Dermis microvascular lymphatic vessel endothelial cell (primary cell): ENCODE results near the gene PROCA1. TPM values are rescaled to one million over a fixed set of nuclear protein-coding genes. Genes with fewer than 3 reads are reported as not detected.
"Not testable (repeated sequence)": the region's sequence is repeated elsewhere in the genome, so short reads cannot be mapped to it uniquely, and the experiment has no call there.

ENCODE experiments used
- DNase-seq, 2 donors: peaks; one replicate each; pipeline versions ENCODE4 v3.0.0 to v3.0.0-alpha.2; 2010; ENCODE audit warnings: low read depth in 2 of 2
- total RNA-seq: library from RNA; depleted of rRNA; stranded (reverse); fragments of >200 nt; gene quantifications from 2 replicates; pipeline ENCODE4 v1.2.1, GENCODE V29; 2014

The PROCA1 gene
- total RNA-seq, 1 donor from 2014 or later, result 0.26 TPM

DNA sequence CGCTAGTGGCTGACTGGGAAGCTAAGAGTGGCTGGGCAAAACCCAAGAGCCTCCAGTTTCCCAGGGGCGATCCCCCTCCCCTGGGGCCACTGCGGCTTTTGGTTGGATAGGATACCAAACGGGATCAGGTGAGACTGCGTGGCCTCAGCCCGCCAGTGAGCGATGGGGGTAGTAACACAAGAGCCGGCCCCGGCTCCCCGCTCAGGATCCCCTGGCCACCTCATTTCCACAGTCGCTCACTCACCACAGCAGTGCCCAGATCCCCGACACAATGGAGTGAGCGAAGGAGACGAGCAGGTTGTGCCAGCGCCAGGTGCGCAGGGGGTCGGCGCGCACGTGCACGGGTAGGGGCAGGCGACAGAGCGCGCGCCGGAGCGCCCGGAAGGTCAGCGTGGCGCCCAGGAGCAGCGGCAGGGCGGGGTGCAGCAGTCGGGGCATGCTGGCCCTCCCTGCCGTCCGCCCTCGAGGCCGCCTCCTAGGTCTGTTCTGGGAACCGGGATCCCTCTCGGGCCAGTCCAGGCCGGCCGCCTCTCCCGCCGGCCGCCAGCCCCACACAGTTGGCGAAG lies 14.1 kb upstream of the PROCA1 start:
- DNase-seq, result peak in 1 of 2 donors; percentile 52

DNA sequence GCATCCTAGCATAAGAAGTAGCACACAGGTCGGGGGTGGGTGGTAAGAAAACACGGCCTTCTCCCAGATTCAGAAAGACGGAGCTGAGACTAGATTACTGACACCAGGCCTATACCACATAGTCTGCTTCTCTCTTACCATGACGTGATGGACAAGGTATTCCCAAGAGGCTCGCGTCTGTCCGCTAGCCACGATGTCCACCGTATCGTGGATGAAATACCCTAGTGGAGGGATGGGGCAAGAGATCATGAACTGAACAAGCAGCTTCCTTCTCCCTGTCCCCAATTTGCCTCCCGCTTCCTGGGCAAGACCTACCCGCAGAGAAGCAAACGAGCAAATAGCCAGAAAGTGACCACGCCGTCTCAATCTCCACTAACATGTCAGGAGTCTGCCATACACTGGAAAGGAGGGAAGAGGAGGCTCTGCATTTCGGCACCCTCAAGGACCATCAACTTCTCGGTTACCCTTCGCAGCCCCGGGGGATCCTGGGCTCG lies 13.5 kb upstream of the PROCA1 start:
- DNase-seq, result peak in 1 of 2 donors; percentile 24

DNA sequence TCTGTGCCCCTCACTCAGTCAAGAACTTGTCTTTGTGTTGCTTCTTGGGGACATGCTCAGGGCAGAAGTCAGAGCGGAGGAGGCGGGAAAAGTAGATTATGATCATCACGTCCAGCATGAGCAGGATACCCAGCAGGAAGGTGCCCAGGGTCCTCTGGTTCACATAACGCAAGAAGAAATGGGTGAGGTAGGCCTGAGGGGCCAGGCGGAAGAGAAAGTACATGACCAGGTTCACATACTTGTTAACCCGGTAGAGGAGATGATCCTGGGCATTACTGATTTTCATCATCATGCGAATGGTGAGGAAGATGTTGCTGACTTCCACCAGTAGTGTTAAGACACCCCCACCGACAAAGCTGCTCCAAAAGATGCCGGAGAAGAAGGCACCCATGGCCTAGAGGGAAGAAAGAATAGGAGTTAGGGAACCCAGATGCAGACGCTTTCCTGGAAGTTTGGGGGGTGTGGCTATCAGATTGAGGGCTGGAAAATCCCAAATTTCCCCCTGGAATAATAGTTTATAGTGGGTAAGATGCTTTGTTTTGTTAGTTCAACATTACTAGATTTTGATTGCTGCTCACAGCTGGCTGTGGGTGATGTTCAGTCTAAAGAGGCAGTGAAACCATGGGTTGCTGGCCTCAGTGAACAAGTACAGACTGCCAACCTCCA lies 12.9 kb upstream of the PROCA1 start:
- no peak for DNase-seq

DNA sequence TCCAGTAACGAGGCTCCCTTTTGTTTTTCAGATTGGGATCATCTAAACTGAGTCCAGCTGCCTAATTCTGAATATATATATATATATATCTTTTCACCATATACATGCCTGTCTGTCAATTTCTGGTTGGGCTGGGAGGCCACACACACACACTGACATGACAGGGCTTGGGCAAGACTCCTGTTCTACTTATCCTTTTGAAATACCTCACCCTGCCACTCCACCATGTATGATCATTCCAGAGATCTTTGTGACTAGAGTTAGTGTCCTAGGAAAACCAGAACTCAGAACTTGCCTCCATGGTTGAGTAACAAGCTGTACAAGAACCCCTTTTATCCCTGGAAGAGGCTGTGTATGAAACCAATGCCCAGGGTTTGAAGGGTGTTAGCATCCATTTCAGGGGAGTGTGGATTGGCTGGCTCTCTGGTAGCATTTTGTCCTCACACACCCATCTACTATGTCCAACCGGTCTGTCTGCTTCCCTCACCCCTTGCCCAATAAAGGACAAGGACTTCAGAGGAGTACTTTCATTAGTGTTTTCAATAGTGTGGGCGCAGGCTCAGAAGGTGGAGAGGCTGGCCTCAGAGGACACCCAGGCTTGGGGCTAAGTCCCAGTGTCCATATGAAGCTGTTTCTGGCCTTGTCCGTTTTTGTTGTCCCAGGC lies 12.3 kb upstream of the PROCA1 start:
- not testable (repeated sequence) for DNase-seq

DNA sequence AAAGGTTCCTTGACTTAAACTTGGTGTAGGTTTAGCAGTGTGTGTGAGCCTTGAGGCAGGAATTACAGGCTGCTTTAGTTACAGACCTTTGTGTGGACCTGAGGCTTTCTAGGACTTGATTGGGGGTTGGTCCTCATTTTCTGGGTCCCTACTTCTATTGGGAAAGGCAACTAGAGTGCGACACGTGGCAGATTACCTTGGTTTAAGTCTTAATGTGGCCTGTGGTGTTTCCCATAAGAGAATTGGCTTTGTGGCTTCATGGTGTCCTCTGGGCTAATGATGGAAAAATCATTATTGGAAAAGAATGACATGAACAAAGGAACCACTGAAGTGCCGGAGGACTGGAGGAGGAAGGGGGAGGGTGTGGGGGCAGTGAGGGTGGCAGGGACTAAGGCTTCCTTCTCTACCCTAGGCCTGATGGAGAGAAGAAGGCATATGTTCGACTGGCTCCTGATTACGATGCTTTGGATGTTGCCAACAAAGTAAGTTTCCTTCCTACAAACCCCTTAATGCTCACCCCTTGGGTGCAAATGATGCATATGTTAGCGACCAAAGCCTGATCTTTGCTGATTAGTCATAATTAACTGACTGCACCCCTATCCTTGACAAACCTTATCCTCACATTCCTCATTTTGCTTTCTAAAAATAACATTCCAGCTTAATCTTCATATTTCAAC lies 11.6 kb upstream of the PROCA1 start:
- no peak for DNase-seq

DNA sequence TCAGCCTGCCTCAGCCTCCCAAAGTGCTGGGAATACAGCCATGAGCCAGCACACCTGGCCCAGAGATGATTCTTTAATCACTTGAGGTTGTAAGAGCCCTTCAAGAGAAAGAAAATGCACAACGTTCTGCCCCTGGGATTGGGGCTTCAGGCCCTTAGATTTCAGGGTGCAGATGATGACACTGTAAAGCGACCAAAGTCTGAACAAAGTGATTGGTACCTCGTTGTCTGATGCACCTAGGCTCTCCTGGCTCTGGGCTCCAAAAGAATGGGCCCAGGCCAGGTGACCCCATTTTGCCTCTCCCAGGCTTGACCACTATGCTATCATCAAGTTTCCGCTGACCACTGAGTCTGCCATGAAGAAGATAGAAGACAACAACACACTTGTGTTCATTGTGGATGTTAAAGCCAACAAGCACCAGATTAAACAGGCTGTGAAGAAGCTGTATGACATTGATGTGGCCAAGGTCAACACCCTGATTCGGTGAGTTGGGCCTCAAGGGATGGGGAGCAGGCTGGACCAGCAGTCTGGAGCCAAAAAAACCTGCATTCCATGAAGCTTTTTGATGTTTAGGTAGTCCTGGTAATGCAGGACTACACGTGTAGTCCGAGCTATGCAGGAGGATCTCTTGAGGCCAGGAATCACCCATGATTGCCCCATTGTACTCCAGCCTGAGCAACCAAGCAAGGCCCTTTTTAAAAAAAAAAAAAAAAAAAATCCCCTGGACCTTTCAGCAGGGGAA lies 10.9 kb upstream of the PROCA1 start:
- no peak for DNase-seq

DNA sequence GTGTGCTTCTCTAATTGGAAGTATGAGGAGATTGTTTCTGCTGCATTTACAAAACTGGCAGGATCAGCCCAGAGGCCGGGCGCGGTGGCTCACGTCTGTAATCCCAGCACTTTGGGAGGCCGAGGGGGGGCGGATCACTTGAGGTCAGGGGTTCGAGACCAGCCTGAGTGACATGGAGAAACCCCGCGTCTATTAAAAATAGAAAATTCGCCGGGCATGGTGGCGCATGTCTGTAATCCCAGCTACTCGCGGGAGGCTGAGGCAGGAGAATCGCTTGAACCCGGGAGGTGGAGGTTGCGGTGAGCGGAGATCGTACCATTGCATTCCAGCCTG lies 9.3 kb upstream of the PROCA1 start:
- not testable (repeated sequence) for DNase-seq

DNA sequence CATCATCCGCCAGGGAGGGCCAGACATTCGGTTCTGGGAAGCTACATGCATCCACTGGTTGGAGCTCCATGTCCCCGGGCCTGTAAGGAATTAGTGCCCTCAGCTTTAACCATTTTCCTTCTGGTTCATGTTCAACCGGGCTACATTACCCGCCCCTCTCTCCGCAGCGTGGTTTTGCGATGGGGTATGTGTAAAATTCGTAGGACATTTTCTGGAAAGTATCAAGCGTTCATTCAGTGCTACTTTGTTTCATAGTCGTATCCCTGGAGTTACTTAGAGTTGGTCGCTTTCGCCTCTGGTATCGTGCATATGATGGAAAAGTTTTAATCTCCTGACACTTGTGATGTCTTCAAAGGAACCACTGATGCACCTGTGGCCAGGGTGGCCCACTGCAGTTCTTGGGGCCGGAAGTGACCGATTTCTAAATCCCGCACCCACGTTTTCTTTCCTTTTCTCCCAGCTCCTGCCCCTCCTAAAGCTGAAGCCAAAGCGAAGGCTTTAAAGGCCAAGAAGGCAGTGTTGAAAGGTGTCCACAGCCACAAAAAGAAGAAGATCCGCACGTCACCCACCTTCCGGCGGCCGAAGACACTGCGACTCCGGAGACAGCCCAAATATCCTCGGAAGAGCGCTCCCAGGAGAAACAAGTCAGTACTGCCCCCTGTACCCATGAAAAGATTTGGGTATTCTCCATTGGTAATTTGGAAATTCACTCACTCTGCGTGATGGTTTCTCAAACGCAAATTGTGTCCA lies 8.7 kb upstream of the PROCA1 start:
- DNase-seq, result no peak

DNA sequence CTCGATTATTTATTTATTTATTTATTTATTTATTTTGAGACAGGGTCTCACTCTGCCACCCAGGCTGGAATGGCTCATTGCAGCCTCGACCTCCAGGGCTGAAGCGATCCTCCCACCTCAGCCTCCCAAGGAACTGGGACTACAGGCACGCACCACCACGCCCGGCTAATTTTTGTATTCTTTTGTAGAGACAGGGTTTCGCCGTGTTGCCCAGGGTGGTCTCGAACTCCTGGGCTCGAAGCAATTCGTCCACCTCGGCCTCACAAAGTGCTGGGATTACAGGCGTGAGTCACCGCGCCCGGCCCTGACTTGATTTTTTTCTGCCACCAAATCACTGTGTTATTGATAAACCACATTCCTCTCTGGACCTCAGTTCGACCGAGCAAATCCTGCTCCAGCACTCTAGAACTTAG lies 7.3 kb upstream of the PROCA1 start:
- no peak for DNase-seq

DNA sequence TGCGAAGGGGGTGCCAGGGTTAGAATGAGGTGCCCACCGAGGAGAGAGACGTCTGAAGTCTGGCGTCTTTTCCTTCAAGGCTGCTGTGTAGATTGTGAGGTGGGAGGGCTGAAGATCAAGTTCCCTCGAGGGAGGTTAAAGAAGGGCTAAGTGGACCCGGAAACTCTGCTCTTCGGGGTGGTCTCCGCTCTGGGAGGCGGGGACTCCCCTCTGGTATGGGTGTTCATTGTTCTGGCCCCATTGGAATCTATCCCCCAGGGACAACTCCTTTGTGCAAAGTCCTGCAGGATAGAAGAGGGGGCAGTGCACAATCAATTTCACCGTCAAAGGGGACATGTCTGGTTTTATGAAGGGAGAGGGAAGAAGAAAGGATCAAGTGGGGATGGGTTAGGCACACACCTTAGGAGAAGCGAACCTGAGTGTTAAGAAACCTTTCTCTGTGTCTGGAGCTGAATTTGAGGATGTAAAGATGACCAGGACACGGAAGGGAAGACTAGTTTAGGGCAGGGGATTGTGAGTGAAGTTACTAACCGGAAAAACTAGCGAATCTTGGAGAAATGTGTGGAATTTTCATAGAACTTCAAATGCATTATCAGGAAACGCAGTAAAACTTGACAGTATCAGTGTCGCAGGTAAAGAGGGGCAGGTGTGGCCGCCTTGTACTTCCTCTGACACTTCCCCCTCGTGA lies 6.8 kb upstream of the PROCA1 start:
- no peak for DNase-seq

DNA sequence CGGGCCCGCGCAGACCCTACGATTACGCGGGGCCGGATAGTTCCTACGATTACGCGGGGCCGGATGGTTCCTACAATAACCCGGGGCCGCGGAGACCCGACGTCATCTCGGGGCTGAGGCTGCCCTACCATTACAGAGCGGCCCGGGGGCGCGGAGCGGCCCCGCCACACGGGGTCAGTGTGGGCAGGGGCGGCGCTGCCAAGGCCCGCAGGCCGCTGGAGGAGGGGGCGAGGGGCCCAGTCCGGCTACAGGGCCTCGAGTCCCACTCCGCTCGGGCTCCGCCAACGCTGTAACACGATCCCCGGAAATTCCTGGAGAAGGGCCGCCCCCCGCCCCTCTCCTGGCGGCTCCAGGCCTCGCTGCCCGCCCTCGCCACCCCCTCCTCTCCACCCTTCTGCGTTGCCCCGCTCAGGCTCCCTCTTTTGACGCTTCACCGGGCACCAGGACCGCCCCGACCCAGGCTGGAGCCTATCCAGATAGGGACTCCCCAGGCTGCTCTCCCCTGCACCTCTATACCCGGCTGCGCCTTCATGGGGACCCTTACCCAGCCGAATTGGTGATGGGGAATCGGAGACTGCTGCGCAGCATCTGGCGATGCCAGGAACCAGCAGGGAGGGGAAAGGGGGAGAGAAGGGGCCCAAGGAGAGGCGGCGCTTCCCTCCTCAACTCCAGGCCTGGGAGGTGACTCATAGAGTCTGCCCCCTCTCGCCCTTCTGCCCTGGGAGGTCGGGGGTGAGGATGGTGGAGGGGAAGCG lies 6.1 kb upstream of the PROCA1 start, which contains the start of gene RAB34:
Gene RAB34, minus strand, starts transcription at position 291 of the 755 bp plus-strand sequence. CDS start 602 bp downstream, outside the sequence.
- peak in 1 of 2 donors; percentile 70 for DNase-seq

DNA sequence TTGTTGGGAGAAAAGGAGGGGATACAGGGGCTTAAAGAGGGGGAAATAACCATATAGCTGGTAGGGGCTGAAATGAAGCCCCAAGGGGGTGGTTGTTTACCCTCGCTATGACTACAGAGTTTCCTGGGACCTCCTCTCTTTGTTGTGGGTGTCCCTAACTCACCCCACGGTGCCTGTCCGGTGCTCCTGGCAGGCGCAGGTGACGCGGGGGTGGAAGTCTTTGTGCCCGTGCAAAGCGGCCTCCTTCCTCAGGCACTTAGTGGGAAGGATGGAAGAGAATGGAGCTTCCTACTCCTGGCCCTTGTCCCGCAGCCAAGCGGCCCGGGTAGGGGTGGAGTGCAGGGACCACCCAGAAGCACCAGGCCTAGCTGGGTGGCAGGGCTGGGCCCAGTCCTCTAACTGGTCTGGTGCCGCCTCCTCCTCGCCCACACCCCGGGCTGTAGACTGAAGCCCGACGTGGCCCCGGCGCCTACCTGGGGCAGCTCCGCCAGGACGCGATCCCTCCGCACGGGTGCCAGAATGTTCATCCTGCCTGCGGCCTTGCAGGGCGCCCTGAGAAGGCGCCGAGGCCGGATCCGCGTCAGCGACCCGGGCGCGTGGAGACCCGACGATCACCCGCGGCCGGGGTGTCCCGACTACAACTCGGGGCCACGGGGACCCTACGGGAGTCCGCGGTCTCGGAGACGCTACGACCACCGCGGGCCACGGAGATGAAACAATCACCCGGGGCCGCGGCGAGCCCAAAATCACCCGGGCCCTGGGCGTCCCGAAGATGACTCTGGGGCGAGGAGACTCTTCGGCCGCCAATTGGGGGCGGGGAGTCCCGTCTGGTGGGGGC lies 5.3 kb upstream of the PROCA1 start:
- DNase-seq, result peak in 1 of 2 donors; percentile 33

DNA sequence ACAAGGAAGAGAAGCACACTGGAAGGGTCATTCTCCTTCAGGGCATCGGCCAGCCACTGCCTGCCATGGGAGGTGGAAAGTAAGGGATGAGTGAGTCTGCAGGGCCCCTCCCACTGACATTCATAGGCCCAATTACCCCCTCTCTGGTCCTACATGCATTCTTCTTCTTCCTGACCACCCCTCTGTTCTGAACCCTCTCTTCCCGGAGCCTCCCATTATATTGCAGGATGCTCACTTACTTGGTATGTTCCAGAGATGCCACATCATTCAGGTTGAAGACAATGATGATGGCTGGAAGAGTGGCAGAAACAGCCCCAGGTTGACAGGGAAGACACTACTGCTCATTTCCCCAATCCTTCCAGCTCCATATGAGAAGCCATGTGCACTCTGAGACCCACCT lies 3.5 kb upstream of the PROCA1 start:
- no peak for DNase-seq

DNA sequence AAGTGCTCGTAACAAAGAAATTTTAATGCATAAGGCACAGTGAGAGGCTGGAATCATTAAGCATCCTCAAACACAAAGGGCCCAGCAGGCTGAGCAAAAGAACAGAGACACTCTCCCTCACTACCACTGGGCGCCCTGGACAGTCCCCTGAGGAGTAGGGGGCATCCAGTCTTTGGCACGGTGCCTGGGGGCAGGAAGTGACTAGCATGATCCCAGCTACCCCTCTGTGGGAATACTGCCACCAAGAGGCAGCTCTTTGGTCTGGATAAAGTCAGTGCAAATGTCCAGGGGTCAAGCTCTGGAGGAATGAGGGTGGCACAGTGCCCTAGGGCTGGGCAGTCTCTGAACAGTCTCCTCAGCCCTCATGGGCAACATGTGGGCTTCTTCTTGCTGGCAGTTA lies 2.6 kb upstream of the PROCA1 start:
- no peak for DNase-seq

DNA sequence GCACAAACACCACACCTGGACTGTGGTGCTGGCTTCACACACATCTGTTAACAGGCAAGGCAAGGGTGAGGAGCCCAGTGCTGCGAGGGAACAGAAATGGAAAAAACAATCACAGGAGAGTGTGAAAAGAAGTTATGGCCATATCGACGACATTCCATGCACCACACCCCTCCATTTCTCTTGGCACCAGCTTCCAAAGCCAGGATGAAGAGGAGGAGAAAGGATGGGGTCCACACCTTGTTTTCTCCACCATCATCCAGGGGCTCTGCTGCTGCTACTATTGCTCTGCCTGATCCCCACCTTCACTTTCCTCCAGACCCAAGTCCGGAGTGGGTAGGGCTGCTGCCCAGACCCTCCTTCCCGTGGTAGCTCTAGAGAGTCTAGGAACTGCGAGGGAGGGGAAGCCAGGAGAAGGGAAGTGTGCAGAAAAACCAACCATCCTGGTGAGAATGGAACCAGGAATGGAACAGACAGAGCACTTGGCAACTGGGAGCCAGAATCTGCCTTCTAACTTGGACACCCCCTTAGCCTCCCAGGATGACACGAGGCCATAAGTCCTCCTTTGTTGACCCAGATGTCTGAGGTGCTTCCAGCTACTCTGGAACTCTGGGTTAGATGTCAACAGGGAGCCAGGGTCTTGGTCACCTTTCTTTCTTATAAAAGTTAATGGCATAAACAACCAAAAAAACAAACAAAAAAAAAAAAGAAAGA lies 1.2 kb upstream of the PROCA1 start:
- no peak for DNase-seq

DNA sequence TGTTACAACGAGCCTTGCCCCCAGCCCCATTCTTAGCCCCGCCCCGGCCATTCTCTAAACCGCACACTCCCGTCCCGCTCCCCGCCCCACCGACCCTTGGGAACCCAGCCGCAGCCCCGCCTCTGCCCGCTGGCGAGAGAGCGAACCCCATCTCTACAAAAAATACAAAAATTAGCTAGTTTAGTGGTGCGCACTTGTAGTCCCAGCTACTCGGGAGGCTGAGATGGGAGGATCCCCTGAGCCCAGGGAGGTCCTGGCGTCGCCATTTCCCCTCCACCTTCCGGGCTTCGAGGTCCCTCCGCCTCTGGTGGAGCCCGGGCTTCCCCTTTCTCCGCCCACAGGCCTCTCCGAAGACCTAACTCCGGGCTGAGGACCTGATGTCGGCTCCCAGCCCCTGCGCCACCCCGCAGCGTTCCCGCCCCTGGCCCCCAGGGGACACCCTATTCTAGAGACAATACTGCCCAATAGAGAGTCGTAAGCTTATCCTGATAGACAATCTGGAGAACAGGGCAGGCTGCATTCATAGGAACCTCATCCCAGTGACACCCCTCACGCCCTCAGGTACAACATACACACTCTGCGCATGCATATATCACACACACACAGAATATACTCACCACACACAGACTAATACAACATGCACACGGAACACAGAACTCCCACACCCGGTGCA lies 480 bp upstream of the PROCA1 start:
- no peak for DNase-seq
